Measurements from ENCODE around the gene TPO.

DNA sequence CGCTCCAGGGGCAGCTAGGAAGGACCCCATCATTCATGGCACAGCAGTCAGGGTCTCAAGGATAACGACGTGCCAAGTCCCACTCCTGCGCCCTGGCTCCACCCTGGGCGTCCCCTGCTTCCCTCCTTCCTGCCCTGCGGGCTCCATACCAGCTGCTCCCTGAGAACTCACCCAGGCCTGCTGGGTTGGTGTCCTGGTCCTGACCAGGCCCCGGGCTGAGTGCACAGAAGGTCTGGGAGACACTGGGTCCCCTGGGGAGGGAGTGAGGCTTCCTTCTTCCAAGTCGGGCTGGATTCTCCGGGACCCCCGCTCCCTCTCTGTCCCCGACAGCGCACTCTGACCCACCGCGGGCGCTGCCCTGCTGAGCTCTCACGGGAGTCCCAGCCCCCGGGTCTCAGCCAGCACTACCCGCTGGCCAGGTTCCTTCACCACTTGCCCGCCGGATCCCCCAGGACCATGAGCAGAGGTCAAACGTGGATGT, 170.8 kb downstream of the TPO start:
- TF ChIP-seq POLR2AphosphoS5 (IDR thresholded peaks at IDR 0.05; ENCODE audit: low read depth, low read length): no peak
- no peak for TF ChIP-seq REST (IDR thresholded peaks at IDR 0.05; ENCODE audit: insufficient read depth in 1 of 2, low read depth in 2 of 2, low read length in 2 of 2)
- TF ChIP-seq TAF1 (IDR thresholded peaks at IDR 0.05; ENCODE audit: borderline replicate concordance, insufficient read depth, low read length): no peak
- no peak for TF ChIP-seq SIN3A (IDR thresholded peaks at IDR 0.05; ENCODE audit: borderline replicate concordance, insufficient read depth, low read length)
- no peak for TF ChIP-seq FOXP2 (optimal IDR thresholded peaks at IDR 0.05; ENCODE audit: borderline replicate concordance, extremely low read depth, extremely low read length, insufficient read depth)

Measured in PFSK-1 (cell line).